Endothelial cell of umbilical vein (primary cell): ENCODE measurements around the gene GAPDHS.

Experiments used
- CTCF ChIP-seq, 2 donors: IDR thresholded peaks; 1 replicate in 1 of 2; 2 replicates in 1 of 2; pipeline ENCODE4 v1.5.1; 2011; ENCODE audit warnings: low read length in 2 of 2, mild to moderate bottlenecking in 2 of 2, moderate library complexity in 2 of 2, control low read depth in 1 of 2, inconsistent platforms in 1 of 2, low read depth in 1 of 2; ENCODE audit not compliant: insufficient read depth in 1 of 2; ENCODE audit errors: extremely low read depth in 1 of 2
- EZH2 ChIP-seq: IDR thresholded peaks from 2 replicates; pipeline ENCODE4 v1.6.1; 2012; ENCODE audit warnings: borderline replicate concordance, low read depth, mild to moderate bottlenecking, moderate library complexity, low read length, inconsistent platforms; ENCODE audit not compliant: severe bottlenecking
- FOS ChIP-seq: IDR thresholded peaks from 2 replicates; pipeline ENCODE4 v1.6.1; 2011; ENCODE audit warnings: mild to moderate bottlenecking, low read length, moderate library complexity, borderline replicate concordance; ENCODE audit not compliant: insufficient read depth
- GATA2 ChIP-seq: IDR thresholded peaks from 2 replicates; pipeline ENCODE4 v1.7.0; 2011; ENCODE audit warnings: low read depth, mild to moderate bottlenecking, moderate library complexity, mixed read lengths, low read length; ENCODE audit not compliant: insufficient read length, insufficient read depth
- JUN ChIP-seq: IDR thresholded peaks from 2 replicates; pipeline ENCODE4 v1.6.1; 2011; ENCODE audit warnings: borderline replicate concordance, low read depth; ENCODE audit not compliant: insufficient read length, insufficient read depth
- MAX ChIP-seq: IDR thresholded peaks from 2 replicates; pipeline ENCODE4 v1.6.1; 2011; ENCODE audit not compliant: insufficient read depth, insufficient read length
- MYC ChIP-seq: IDR thresholded peaks from one replicate; pipeline ENCODE4 v1.6.1; 2011; ENCODE audit warnings: mild to moderate bottlenecking, low read depth, low read length
- POLR2A ChIP-seq: IDR thresholded peaks from 2 replicates; pipeline ENCODE4 v1.6.1; 2012; ENCODE audit warnings: low read depth, mild to moderate bottlenecking, control low read depth, low read length
- POLR2AphosphoS5 ChIP-seq: IDR thresholded peaks from 2 replicates; pipeline ENCODE4 v1.6.1; 2012; ENCODE audit warnings: low read depth, mild to moderate bottlenecking, control low read depth, low read length, moderate library complexity; ENCODE audit not compliant: insufficient read depth

GRCh38 chr19:35516310-35516709, 16.9 kb upstream of the GAPDHS start:
- TF ChIP-seq POLR2AphosphoS5, result no peak
- TF ChIP-seq CTCF (IDR thresholded peaks at IDR 0.05; ENCODE audit: extremely low read depth in 1 of 2, insufficient read depth in 1 of 2, low read depth in 1 of 2, low read length in 2 of 2), result no peak
- no peak for TF ChIP-seq POLR2A
- TF ChIP-seq EZH2, result no peak
- no peak for TF ChIP-seq GATA2
- no peak for TF ChIP-seq MAX
- TF ChIP-seq JUN, result no peak
- TF ChIP-seq MYC, result no peak
- TF ChIP-seq FOS, result no peak
